SIG-M5 (cell line): Measurements from ENCODE around the gene JAG2.

Experiments
- DNase-seq: peaks from one replicate; lab custom pipeline; 2025; lab: John Stamatoyannopoulos, UW

Gene JAG2

DNA sequence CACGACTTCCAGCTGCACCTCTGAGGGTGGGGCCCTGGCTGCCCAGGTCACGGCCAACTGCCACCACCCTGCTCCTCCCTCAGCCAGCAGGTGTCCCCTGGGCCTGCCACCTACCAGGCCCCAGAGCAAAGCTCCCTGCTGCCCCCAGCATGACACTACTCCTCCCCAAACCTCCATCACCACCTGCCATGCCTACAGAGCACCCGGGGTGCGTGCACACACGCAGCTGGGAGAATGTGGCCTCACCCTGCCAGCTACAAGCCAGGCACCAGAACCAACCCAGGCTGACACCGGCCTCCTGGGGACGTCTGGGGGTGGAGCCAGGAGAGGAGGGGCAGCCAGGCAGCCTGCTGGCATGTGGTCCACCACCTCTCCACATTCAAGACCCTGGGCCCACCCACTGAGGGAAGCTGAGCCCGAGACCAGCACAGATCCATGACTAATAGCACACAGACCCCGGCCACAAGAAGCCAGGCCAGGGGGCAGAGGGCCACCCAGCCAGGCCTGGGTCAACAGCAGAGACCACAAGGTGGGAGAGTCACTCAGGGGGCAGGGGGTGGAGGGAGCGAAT is 3.4 kb downstream of the JAG2 start:
- no peak for DNase-seq

DNA sequence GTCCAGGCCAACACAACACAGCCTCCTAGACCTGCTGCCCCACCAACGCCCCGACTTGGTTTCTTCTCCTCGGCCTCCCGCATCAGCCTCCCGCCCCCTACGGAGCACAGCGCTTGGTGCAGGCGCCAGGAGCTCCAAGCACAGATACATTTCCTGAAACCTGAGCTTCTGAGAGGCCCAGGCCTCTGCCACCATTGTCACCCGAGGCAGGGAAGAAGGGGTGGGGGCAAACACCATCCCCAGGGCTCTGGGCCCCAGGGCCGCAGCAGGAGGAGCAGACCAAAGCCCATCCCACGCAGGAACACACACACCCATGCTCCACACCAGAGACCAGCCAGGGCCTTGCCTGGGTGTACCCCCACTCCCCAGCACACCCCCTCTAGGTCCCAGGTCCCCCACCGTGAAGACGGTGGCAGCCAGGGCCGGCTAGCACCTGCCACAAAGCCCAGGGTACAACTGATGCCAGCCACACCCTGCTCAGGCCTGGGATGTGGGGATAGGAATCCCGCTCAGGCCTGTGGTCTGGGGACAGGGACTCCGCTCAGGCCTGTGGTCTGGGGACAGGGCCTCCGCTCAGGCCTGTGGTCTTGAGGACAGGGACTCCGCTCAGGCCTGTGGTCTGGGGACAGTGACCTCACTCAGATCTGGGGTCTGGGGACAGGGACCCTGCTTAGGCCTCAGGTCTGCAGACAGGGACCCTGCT is 5.4 kb downstream of the JAG2 start:
- no peak for DNase-seq

DNA sequence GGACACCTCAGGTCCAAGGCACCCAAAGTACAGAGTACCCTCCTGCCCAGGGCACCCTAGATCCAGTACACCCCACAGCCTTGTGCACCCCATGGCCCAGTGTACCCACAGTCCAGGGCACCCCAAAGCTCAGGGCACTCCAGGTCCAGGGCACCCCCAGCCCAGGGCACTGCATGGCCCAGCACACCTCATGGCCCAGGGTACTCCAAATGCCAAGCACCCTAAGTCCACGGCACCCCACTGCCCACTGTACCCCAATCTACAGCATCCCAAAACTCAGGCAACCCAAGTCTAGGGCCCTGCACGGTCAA is 6.0 kb downstream of the JAG2 start:
- DNase-seq: no peak

DNA sequence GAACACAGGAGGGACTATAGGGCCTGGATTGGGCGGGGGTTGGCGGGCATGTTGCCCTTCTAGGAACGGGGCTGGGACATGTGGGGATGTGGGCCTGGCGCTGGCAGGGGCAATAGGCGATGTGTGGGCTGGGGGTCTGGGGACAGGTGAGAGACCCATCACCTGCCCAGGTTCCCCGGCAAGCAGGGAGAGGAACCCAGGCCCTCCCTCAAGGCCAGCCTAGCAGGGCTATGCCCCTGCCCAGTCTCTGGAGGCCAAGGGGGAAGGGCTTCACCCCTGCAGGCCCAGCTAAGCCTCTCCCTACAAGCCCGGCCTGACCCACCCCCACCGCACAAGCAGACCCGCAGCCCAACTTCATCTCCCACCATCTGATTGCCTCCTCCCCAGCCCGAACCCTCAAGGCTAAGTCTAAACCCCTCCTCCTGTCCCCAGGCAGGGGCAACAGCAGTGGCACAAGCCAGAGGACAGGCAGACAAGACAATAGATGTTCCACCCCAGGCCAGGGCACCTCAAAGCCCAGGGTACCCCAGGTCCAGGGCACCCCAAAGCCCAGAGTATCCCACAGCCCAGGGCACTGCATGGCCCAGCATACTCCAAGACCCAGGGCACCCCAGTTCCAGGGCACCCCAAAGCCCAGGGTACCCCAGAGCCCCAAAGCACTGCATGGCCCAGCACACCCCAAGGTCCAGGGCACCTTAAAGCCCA is 6.5 kb downstream of the JAG2 start:
- DNase-seq: no peak

DNA sequence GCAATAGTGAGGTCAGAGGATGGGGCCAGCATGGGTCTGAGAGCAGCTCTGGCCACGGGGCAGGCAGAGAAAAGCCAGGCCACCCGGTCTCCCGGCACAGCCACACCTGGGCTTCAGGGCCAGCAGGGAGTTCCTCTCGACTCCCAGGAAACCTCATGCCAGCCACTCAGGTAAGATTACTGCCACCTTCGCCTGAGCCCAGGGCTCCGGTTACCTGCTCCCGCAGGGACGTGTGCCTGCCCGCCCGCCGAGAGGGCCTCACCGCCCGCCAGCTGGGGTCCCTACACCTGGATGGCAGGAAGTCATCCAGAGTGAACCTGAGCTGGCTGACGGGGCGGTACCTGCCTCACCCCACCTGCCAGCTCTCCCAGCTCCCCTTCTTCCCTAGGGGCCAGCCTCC is 7.3 kb downstream of the JAG2 start:
- DNase-seq: no peak

DNA sequence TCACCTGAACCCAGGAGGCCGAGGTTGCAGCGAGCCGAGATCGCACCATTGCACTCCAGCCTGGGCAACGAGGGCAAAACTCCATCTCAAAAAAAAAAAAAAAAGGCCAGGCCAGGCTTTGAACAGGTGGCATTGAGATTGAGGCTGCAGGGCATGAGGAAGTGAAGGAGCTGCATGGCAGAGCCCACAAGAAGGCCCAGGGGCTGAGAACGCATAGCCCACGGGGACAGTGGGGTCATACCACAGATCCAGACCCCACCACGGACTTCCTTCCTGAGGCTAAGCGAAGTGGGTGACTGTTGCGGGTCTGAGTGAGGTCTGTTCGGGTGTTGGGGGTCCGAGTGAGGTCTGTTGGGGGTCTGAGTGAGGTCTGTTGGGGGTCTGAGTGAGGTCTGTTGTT is 7.8 kb downstream of the JAG2 start:
- DNase-seq: no peak

DNA sequence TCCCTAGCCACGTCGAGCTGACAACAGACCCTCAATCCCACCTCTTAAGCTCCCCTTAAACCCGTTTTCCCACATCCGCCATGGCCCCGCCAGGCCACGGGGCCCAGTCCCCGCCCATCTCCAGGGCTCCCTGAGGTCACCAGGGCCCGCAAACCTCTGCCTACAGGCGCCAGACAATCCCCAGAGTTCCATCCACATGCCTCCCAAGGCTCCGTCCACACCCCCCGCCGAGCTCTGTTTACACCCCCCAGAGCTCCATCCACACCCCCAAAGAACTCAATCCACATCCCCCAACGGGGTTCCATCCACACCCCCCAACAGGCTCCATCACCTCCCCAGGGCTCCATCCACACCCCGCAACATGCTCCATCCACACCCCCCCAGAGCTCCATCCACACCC is 9.2 kb downstream of the JAG2 start:
- no peak for DNase-seq

DNA sequence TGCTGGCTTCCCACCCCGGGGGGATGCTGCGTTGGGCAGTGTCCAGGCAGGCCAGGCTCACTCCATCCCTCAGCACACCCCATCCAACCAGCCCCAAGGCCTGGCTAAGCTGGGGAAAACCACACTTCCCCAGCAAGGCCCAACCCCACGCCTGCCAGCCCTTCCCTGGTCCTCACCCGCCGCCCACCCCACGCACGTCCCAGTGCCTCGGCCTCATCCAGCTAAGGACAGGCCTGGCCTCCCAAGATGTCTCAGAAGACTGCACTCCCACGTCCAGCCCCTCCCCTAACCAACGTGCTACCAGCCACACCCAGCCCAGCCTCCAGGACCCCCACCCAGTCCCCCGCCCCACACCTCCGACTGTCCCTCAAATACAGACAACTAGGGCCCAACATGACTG is 9.8 kb downstream of the JAG2 start:
- DNase-seq: no peak

DNA sequence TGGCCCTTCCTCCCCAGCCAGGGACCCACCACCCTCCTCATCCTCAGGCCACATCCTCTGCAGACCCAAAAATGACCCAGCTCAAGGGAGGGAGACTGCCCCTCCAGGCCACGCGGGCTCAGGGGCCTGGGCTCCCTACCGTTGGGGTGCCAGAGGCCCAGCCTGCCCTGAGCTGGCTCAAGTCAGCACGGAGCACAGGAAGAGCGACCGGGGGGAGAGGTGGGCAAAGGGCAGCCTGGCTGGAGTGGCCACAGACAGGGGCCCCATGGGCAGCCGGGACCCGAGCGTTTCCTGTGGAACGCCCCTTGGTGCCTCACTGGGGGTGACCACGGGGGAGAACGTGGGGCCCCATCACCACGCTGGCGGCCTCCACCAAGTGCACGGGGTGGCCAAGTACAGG is 10.7 kb downstream of the JAG2 start:
- DNase-seq: no peak

DNA sequence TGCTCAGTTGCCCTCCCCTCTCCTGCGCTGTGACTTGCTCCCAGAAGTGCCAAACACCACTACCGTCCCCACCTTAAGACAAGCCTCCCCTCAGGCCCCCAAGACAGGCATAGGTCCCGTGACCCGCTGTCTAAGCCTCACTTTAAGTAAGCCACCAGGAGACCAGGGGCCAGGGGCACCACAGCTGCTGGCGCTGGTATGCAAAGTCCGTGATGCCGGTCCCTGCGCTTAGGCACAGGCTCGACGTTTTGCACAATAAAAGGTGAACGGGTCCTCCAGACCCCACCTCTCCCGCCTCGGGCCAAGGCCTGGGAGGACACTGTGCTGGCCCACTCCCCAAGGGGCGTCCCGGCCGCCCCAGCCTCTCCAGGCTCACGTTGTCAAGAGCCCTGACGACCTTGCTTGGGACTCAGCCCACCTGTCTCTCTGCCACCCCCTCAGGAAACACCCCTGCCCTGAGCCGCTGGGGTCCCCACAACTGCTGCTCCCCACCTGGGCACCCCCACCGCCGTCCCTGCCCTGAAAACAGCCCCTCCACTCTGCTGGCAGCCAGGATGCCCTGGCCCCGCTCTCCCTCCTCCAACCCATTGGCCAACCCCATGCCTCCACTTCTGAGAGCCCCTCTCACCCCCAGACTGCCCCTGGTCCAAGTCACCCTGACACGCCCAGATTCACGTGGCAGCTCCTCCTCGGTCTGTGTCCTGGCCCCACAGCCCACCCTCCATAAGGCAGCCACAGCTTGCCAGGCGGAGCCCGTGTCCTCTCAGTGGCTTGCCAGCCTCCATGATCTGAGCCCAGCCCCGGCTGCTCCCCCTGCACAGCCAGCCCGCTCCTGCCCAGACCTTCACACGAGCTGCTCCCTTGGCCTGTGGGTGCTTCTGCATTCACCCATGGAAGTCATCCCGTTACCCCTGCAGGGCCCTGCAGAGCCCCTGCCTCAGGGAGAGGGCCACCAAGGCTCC is 11.9 kb downstream of the JAG2 start:
- DNase-seq: no peak

DNA sequence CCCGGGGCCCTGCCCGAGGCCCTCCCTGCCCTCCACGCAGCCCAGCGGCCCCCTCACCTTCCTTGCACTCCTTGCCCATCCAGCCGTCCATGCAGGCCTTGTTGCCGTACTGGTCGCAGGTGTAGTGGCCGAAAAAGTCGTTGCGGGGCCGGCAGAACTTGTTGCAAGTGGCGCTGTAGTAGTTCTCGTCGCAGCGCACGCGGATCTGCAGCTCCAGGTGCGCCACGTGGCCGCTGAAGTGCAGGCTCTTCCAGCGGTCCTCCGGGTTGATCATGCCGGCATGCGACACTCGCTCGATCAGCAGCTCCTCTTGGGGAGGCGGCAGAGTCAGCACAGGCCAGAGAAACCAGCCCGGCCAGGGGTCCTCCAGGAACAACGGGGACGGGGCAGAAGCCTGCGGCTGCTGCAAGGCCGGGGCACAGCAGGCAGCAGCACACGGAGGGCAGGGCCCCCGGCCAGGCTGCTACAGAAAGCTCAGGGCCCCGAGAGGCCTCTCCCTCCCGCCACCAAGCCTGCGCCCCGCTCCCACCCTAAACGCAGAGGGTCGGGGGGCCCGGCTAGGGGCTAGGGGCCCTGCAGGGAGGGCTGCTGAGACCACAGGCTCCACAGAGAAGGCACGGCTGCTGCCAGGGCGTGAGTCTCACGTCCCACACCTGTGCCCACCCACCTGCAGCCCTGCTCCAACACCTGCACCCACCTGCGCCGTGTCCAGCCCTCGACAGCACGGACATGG is 12.7 kb downstream of the JAG2 start:
- DNase-seq: no peak

DNA sequence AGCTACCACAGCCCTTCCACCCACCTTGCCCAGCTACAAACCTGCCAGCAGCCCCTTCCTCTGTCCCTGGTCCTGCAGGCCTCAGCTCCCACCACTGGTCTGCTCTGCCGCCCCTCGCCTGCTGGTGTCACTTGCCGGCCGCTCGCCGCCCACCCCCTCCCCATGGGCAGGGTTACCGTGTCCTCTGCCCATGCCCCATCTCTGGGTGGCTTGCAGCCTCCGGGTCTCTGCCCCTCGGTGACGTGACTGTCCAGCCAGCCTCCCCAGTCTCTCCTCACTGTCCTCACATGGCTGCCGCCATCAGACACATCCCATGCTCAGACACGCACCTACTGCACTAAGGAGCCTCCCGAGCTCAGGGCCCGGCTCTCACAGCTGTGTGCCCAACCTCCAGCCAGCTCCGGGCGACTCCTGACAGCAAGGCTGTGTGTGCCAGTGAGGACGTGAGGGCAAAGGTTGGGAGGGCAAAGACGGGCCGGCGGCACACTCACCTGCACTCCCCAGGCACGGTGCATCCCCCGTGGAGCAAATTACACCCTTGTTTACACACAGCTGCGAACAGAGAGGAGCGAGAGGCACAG is 13.4 kb downstream of the JAG2 start:
- no peak for DNase-seq

DNA sequence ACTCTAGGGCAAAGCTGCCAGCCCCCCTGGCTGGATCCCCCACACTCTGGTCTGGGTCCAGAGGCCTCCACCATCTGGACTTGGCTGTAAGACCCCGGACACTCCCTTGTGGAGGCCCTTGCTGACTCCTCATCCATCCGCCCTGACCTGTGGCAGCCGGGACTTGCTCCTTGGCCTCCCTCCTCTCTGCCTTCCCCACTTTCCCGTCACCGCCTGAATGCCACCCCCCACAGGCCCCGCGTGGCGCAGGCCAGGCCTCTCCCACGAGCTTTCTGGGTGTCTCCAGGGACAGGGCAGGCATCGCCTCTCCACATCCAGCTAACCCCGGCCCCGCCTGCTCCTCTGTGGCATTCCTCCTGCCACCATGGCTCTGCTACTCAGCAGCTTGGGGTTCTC is 14.1 kb downstream of the JAG2 start:
- DNase-seq: no peak

DNA sequence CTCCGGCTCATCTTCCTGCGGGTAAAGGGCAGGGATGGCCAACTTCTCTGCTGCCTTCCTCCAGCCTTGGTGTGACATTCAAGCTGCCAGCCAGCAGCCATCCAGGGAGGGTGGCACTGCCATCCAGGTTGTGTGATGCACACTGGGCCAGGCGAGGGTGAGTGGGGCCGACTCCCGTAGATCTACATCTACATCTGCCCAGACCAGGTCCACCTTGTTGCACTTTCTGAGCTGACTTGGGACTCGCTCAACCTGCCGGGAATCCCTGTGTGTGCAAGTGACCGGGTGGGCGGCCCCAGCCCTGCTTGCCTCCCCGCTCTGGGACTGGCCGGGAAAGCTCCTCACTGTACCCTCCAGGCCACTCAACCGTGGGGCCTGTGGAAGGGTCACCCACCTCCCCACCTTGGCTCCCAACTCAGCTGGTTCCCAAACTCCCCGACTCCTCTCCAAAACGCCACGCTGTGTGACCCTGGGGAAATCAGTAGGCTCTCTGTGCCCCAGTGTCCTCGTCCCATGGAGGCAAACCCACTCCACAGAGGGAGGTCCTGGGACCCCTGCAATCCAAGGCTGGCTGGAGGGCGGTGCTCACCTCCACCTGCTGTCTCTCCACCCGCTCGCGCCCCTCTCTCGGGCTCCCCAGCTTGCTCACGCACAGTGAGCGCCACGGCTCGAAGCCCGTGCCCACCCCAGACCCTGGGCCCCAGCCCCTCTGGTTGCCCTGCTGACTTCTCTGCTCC is 14.7 kb downstream of the JAG2 start:
- DNase-seq: no peak

DNA sequence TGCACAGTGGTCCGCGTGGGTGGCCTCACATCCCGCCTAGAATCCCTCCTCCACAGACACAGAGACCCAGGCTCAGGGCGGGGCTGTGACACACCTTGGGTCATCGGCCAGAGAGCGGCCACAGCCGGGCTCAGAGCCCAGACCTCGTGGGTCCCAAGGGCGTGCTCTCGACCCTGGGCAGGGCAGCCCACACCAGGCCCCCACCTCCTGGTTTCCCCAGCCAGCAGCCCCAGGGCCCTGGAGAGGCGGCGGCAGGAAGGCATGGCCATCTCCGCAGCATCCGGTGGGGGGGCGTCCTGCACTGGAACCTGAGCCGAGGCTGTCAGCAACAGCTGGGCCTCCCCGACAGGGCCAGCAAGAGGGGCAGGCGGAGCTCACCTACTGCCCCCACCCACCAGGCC is 15.2 kb downstream of the JAG2 start:
- DNase-seq: no peak

DNA sequence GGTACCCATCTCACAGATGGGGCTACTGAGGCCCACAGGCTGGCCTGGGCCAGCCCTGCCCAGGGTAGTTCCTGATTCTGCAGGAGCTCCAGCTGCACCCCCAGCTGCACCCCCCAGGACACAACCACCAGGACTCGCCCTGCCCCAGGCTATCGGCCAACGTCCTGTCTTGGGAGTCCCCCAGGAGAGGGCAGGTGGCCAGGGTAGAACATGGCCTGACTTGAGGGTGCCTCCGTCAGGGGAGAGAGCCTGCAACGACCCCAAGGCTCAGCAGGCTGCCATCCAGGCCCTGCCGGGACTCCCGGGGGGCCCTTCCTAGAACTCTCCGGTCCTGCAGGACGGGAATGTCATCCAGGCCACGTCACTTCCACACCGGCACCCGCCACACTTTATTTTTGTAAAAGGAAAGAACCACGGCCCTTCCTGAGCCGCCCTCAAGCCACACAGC is 15.8 kb downstream of the JAG2 start:
- DNase-seq: no peak

DNA sequence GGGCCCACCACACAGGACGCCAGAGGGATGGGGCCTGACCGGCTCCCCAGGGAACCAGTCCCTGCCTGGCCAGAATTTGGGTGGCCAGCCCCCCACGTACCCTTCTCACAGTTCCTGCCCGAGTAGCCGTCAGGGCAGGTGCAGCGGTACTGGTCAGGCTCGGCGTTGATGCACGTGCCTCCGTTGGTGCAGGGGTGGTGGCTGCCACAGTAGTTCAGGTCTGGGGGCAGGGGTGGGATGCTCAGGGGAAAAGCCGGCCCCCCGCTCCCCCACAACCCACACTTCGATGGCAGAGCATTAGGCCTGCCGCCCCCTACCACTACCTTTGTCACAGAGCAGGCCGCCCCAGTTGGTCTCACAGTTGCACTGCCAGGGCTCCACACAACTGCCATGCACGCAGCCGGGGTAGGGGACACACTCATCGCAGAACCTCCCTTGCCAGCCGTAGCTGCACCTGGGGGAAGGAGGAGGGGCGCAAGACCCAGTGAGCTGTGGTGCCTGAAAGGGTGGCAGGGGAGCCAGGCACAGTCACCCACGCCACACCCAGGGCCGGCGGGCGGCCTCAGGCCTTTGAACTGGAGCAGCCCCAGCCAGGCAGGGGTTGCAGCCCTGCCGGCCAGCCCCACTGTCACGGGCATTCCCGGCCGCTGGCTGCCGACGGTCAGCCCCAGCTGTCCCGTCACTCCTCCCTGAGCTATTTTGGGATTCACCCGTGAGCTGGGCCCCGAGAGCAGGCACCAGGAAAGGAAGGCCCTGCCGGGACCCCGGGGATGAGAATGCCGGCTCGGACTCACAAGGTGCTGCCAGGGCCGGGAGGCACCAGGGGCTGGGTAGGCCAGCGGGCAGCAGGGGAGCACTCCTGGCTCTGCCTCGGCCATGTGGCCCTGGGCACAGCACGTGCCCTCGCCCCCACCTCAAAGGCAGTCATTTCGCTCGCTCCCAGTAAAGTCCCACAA is 16.5 kb downstream of the JAG2 start:
- DNase-seq: no peak

DNA sequence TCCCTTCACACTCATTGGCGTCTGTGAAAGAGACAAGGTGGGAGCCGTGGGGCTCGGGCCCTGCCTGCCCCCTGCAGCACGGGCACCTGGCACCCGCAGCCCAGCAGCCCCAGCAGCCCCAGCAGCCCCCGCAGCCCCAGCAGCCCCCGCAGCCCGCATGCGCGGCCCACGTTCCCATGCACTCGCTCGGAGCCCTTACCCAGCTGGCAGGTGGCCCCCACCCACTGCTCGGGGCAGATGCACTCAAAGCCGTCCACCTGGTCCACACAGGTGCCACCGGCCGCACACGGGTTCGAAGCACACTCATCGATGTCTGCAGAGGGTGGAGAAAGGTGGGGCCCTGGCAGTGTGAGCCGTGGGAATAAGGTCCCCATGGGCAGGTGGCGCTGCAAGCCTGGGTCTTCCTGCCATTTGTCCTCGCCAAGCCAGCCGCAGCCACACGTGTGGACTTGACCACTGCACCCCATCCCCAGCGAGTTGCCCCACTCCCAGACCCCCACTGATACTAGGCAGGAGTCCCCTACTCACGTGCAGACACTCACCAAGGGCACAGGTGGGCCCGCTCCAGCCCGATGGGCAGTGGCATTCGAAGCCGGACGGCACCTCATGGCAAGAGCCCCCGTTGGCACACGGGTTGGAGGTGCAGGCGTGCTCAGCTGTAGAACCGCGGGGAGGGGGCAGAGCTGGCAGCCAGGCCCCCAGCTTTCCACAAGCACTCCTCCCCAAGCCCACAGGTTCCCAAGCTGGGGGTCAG is 17.3 kb downstream of the JAG2 start:
- no peak for DNase-seq
